ENCODE results near the gene ACVR2B.

DNA sequence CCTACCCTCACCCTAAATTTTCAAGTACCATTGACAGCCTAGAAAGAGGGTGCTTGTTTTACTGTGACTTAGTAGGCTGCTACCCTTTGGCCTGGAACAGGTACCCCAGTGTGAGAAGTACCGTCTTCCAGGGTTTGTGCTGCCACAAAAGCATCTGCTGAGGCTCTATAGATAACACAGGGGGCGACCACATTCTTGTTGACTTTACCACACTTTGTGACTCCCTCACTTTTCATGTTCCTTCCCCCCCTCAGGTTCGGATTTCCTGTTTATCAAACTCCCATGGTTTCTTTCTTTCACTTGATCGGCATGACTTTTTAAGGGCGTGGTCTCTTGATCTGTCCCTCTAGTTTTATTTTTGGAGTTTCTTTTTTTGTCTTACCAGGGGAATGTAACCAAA lies 66.0 kb downstream of the ACVR2B start:
- no peak for TF ChIP-seq RARB (CRISPR knock-in tag; IDR thresholded peaks at IDR 0.05)
- TF ChIP-seq ESRRG (CRISPR knock-in tag; IDR thresholded peaks at IDR 0.05) = no peak
- TF ChIP-seq ZFP3 (CRISPR knock-in tag; IDR thresholded peaks at IDR 0.05) = no peak
- TF ChIP-seq, protein P1, sequence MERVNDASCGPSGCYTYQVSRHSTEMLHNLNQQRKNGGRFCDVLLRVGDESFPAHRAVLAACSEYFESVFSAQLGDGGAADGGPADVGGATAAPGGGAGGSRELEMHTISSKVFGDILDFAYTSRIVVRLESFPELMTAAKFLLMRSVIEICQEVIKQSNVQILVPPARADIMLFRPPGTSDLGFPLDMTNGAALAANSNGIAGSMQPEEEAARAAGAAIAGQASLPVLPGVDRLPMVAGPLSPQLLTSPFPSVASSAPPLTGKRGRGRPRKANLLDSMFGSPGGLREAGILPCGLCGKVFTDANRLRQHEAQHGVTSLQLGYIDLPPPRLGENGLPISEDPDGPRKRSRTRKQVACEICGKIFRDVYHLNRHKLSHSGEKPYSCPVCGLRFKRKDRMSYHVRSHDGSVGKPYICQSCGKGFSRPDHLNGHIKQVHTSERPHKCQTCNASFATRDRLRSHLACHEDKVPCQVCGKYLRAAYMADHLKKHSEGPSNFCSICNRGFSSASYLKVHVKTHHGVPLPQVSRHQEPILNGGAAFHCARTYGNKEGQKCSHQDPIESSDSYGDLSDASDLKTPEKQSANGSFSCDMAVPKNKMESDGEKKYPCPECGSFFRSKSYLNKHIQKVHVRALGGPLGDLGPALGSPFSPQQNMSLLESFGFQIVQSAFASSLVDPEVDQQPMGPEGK (CRISPR knock-in tag; IDR thresholded peaks at IDR 0.05; ENCODE audit: borderline replicate concordance) = no peak
- TF ChIP-seq, protein P2, sequence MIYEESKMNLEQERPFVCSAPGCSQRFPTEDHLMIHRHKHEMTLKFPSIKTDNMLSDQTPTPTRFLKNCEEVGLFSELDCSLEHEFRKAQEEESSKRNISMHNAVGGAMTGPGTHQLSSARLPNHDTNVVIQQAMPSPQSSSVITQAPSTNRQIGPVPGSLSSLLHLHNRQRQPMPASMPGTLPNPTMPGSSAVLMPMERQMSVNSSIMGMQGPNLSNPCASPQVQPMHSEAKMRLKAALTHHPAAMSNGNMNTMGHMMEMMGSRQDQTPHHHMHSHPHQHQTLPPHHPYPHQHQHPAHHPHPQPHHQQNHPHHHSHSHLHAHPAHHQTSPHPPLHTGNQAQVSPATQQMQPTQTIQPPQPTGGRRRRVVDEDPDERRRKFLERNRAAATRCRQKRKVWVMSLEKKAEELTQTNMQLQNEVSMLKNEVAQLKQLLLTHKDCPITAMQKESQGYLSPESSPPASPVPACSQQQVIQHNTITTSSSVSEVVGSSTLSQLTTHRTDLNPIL (CRISPR knock-in tag; IDR thresholded peaks at IDR 0.05; ENCODE audit: low read depth) = no peak
- no peak for TF ChIP-seq OSR1 (CRISPR knock-in tag; IDR thresholded peaks at IDR 0.05)
- TF ChIP-seq ZNF565 (CRISPR knock-in tag; conservative IDR thresholded peaks at IDR 0.05; ENCODE audit: low read depth) = no peak
- TF ChIP-seq, protein P3, sequence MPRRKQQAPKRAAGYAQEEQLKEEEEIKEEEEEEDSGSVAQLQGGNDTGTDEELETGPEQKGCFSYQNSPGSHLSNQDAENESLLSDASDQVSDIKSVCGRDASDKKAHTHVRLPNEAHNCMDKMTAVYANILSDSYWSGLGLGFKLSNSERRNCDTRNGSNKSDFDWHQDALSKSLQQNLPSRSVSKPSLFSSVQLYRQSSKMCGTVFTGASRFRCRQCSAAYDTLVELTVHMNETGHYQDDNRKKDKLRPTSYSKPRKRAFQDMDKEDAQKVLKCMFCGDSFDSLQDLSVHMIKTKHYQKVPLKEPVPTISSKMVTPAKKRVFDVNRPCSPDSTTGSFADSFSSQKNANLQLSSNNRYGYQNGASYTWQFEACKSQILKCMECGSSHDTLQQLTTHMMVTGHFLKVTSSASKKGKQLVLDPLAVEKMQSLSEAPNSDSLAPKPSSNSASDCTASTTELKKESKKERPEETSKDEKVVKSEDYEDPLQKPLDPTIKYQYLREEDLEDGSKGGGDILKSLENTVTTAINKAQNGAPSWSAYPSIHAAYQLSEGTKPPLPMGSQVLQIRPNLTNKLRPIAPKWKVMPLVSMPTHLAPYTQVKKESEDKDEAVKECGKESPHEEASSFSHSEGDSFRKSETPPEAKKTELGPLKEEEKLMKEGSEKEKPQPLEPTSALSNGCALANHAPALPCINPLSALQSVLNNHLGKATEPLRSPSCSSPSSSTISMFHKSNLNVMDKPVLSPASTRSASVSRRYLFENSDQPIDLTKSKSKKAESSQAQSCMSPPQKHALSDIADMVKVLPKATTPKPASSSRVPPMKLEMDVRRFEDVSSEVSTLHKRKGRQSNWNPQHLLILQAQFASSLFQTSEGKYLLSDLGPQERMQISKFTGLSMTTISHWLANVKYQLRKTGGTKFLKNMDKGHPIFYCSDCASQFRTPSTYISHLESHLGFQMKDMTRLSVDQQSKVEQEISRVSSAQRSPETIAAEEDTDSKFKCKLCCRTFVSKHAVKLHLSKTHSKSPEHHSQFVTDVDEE (CRISPR knock-in tag; IDR thresholded peaks at IDR 0.05) = no peak
- no peak for TF ChIP-seq ARNTL (CRISPR knock-in tag; IDR thresholded peaks at IDR 0.05; ENCODE audit: borderline replicate concordance, low read depth)
- no peak for TF ChIP-seq TOX (CRISPR knock-in tag; IDR thresholded peaks at IDR 0.05; ENCODE audit: borderline replicate concordance)
- TF ChIP-seq ISL1 (CRISPR knock-in tag; IDR thresholded peaks at IDR 0.05) = no peak

All from SK-N-SH treated with all-trans-retinoic acid at 6 μM for 48 hours (cell line).